Panc1 (cell line): Measurements from ENCODE around the gene ETDB. TPM values are rescaled to one million over a fixed set of nuclear protein-coding genes. Genes with fewer than 3 reads are reported as not detected.
A peak's percentile ranks its signal among the peaks of the same experiment; 100 is the strongest.
"Not testable (repeated sequence)": the region's sequence is repeated elsewhere in the genome, so short reads cannot be mapped to it uniquely, and the experiment has no call there.

Experiments
- ATAC-seq: fragments of 200-7000 bp; cut with Tn5 transposase; 2 replicates; pipeline ENCODE4 v1.9.1; 2020; ENCODE audit warnings: mild to moderate bottlenecking, moderate library complexity
- BruUV-seq: library from RNA; stranded (reverse); fragments of 400-500 nt; replicated peaks from 2 replicates; lab custom pipeline; 2021; lab: Mats Ljungman, UMichigan
- CTCF ChIA-PET: fragments of 300-600 bp; sonication (Branson Sonifier 250); formaldehyde crosslinking; loops from one replicate; lab custom pipeline; 2022; ENCODE audit warnings: antibody characterized with exemption; lab: Charles Lee
- POLR2A ChIA-PET: fragments of 300-600 bp; sonication (Branson Sonifier 250); formaldehyde crosslinking; loops from one replicate; lab custom pipeline; 2022; ENCODE audit warnings: antibody characterized with exemption; lab: Charles Lee
- DNase-seq: peaks from one replicate; pipeline ENCODE4 v3.0.0-alpha.2; 2010; ENCODE audit warnings: low read depth, low spot score
- H3K27ac ChIP-seq: 2 replicates; pipeline ENCODE4 v1.5.1; 2011; ENCODE audit warnings: mild to moderate bottlenecking, low read length, inconsistent platforms
- H3K27me3 ChIP-seq: fragments of 200-500 bp; sonication (Bioruptor generic); 2 replicates; pipeline ENCODE4 v1.6.0; 2014; ENCODE audit warnings: low read length, inconsistent platforms; ENCODE audit not compliant: control insufficient read depth, insufficient read depth
- H3K36me3 ChIP-seq: fragments of 200-500 bp; sonication (Bioruptor generic); 2 replicates; pipeline ENCODE4 v1.5.1; 2014; ENCODE audit warnings: inconsistent platforms, mild to moderate bottlenecking, low read length, moderate library complexity; ENCODE audit not compliant: control insufficient read depth, insufficient read depth
- H3K4me1 ChIP-seq: 2 replicates; pipeline ENCODE4 v1.5.1; 2011; ENCODE audit warnings: inconsistent platforms, mild to moderate bottlenecking, low read length, moderate library complexity; ENCODE audit not compliant: control insufficient read depth, insufficient read depth
- H3K4me3 ChIP-seq, 2 experiments: 2 replicates each; pipeline ENCODE4 v1.5.1; 2011 to 2012; ENCODE audit warnings: low read depth in 2 of 2, low read length in 2 of 2, mild to moderate bottlenecking in 2 of 2, inconsistent platforms in 1 of 2, moderate library complexity in 1 of 2
- H3K9me3 ChIP-seq: fragments of 200-500 bp; sonication (Bioruptor generic); 2 replicates; pipeline ENCODE4 v1.5.1; 2014; ENCODE audit warnings: low read depth, mild to moderate bottlenecking, inconsistent platforms, low read length, moderate library complexity; ENCODE audit not compliant: control insufficient read depth, insufficient read depth
- POLR2AphosphoS5 ChIP-seq: IDR thresholded peaks from 2 replicates; pipeline ENCODE4 v1.6.1; 2012; ENCODE audit warnings: mild to moderate bottlenecking, low read depth, low read length, moderate library complexity
- REST ChIP-seq, 2 experiments: IDR thresholded peaks; 2 replicates each; pipeline ENCODE4 v1.6.1; 2011 to 2012; ENCODE audit warnings: low read depth in 2 of 2, control low read depth in 1 of 2, low read length in 1 of 2, mild to moderate bottlenecking in 1 of 2, moderate library complexity in 1 of 2; ENCODE audit not compliant: insufficient read depth in 1 of 2
- SIN3A ChIP-seq: IDR thresholded peaks from 2 replicates; pipeline ENCODE4 v1.6.1; 2012; ENCODE audit warnings: low read depth, mild to moderate bottlenecking, low read length, moderate library complexity, borderline replicate concordance; ENCODE audit not compliant: insufficient read depth
- TCF7L2 ChIP-seq: IDR thresholded peaks from 2 replicates; pipeline ENCODE4 v1.6.1; 2011; ENCODE audit warnings: mild to moderate bottlenecking, low read depth, low read length, inconsistent platforms
- in situ Hi-C: cut with HindIII; loops from 2 replicates; pipeline ENCODE4 v1.10.0; 2016; ENCODE audit warnings: low sequenced_read_pairs, low pct_unique_long_range_greater_than_20kb
- intact Hi-C: fragments of 100-400 bp; cut with micrococcal nuclease; formaldehyde crosslinking; loops from one replicate; pipeline ENCODE4 v1.10.0; 2022; ENCODE audit not compliant: unreplicated experiment
- total RNA-seq: library from RNA; stranded (reverse); gene quantifications from one replicate; pipeline ENCODE4 v1.2.1, GENCODE V29; 2021; ENCODE audit not compliant: unreplicated experiment
- TF ChIP-seq, protein P1 (sequence below): fragments of 450-650 bp; IDR thresholded peaks from 2 replicates; pipeline ENCODE4 v1.5.1; 2017; ENCODE audit warnings: mild to moderate bottlenecking

The ETDB gene
- total RNA-seq, 1 experiment from 2014 or later: not detected

DNA sequence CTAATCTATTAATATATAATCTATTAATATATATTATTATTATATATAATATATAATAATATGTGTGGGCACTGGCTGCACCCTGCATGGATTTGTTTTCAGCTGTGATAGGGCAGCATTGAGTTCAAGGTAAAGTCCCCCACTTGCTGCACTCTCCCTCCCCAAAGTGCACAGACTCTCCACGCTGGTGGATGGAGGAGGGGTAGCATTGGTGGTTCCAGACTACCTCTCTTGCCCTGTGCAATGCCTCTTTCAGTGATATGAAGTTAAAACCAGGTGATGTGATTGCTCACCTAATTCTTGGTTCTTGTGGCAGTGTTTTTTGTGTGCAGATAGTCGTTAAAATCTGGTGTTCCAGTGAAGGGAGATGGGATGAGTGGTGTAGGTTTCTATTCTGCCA is 4.3 kb downstream of the ETDB start:
- BruUV-seq, CTCF ChIA-PET, H3K4me1 ChIP-seq, intact Hi-C loops, H3K4me3 ChIP-seq, H3K27ac ChIP-seq, POLR2A ChIA-PET, H3K36me3 ChIP-seq, H3K27me3 ChIP-seq, H3K9me3 ChIP-seq, ATAC-seq, in situ Hi-C loops, DNase-seq: not testable (repeated sequence)

- Histone ChIP-seq H3K4me3 (no peak overlapping the region), H3K9me3 (no peaks in the 10 kb centered on the region), H3K4me1 (no peaks in the 10 kb centered on the region), H3K27ac (no peak overlapping the region), H3K36me3 (no peaks in the 10 kb centered on the region; the same call in 1 of the 2 replicates), H3K27me3 (peaks cover 2% of the 10 kb centered on the region; the same call in 1 of the 2 replicates)
- intact Hi-C loops: no loop called here
- in situ Hi-C loops: no loop called here
- no TSS peak for BruUV-seq
- TF ChIP-seq SIN3A (no peak), POLR2AphosphoS5 (no peak), REST (IDR thresholded peaks at IDR 0.05; ENCODE audit: insufficient read depth in 1 of 2, low read depth in 2 of 2, low read length in 1 of 2) (no peak), TCF7L2 (no peak)
- TF ChIP-seq, protein P1, sequence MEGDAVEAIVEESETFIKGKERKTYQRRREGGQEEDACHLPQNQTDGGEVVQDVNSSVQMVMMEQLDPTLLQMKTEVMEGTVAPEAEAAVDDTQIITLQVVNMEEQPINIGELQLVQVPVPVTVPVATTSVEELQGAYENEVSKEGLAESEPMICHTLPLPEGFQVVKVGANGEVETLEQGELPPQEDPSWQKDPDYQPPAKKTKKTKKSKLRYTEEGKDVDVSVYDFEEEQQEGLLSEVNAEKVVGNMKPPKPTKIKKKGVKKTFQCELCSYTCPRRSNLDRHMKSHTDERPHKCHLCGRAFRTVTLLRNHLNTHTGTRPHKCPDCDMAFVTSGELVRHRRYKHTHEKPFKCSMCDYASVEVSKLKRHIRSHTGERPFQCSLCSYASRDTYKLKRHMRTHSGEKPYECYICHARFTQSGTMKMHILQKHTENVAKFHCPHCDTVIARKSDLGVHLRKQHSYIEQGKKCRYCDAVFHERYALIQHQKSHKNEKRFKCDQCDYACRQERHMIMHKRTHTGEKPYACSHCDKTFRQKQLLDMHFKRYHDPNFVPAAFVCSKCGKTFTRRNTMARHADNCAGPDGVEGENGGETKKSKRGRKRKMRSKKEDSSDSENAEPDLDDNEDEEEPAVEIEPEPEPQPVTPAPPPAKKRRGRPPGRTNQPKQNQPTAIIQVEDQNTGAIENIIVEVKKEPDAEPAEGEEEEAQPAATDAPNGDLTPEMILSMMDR: no peak
- no peak for ATAC-seq
- DNase-seq: no peak
- CTCF ChIA-PET: no interaction called here
- POLR2A ChIA-PET: no interaction called here
Observed at GRCh38 chrX:135114392-135114791, 5.9 kb downstream of the ETDB start.

DNA sequence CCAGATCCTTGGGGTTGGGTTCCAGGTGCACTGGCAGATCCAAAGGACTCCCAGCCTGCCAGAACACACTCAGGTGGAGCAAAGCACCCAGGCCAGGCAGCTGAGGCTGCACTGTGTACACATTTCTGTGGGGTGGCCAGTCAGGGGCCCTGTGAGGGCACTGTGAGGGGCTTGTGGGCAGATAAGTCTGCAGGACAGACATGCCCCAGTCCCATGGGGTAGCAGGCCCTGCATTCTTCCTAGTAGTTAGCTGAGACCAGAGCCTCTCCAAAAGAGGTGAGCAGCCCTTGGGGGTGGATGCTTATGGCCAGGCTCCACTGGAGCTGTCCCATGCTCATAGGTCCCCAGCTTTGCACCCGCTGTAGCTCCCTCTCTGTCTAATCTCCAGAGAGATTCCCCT is 7.6 kb downstream of the ETDB start:
- in situ Hi-C loops: no loop called here
- POLR2A ChIA-PET: no interaction called here
- no TSS peak for BruUV-seq

More for the DNA sequence above, 7.6 kb downstream of the ETDB start:
- Histone ChIP-seq H3K4me1 (no peaks in the 10 kb centered on the region), H3K27ac (no peak overlapping the region), H3K4me3 (no peak overlapping the region), H3K9me3 (no peaks in the 10 kb centered on the region), H3K27me3 (peaks cover 8% of the 10 kb centered on the region), H3K36me3 (no peaks in the 10 kb centered on the region; the same call in 1 of the 2 replicates)
- CTCF ChIA-PET: no interaction called here
- TF ChIP-seq POLR2AphosphoS5 (no peak), SIN3A (no peak), REST (IDR thresholded peaks at IDR 0.05; ENCODE audit: insufficient read depth in 1 of 2, low read depth in 2 of 2, low read length in 1 of 2) (no peak), TCF7L2 (no peak)
- TF ChIP-seq, protein P1: no peak
- peak; percentile 53 for ATAC-seq
- no peak for DNase-seq
- intact Hi-C loops: no loop called here
